ENCODE results near the gene PRKCA.

PRKCA gene

DNA sequence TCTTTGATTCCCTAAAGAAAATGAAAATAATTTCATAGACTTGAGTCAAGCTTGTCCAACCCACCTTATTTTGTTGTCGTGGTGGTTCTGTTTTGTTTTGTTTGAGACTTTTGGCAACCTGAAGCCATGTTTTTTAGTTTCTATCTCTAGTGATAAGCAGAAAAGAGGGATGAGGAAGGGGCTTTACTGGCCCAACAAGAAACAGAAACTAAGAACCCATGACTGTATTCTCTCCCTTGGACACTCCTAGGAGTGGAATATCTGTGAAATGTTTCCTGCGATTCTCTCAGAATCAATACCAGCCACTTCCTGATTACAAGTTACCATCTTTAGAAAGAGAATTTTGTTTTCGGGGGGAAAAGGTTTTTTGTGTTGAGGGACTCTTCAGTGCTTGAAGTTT is 207.5 kb downstream of the PRKCA start:
- TF ChIP-seq, protein P1, sequence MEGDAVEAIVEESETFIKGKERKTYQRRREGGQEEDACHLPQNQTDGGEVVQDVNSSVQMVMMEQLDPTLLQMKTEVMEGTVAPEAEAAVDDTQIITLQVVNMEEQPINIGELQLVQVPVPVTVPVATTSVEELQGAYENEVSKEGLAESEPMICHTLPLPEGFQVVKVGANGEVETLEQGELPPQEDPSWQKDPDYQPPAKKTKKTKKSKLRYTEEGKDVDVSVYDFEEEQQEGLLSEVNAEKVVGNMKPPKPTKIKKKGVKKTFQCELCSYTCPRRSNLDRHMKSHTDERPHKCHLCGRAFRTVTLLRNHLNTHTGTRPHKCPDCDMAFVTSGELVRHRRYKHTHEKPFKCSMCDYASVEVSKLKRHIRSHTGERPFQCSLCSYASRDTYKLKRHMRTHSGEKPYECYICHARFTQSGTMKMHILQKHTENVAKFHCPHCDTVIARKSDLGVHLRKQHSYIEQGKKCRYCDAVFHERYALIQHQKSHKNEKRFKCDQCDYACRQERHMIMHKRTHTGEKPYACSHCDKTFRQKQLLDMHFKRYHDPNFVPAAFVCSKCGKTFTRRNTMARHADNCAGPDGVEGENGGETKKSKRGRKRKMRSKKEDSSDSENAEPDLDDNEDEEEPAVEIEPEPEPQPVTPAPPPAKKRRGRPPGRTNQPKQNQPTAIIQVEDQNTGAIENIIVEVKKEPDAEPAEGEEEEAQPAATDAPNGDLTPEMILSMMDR (IDR thresholded peaks at IDR 0.05; ENCODE audit: low read depth, low read length, missing control alignments), result no peak
- no peak overlapping the region for H3K4me3 ChIP-seq (ENCODE audit: low read depth, low read length)
- DNase-seq (ENCODE audit: low read depth), result no peak

DNA sequence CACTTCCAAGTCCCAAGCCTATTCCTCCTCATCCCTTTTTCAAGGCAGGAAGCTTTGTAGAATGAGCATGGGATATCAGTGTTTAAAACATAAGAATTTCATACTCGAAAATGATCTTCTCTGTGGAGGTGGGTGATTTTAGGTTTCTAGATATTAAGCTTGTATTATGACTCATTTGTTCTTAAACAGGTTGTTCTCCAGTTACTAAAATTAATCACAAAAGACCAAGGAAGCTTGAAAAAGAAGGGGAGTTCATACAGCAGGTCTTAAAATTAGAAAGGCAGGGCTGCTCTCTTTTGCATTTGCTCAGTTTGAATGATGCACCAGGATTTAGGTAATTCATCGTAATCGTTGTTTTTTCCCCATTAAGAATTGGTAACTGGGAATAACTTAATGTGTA is 208.7 kb downstream of the PRKCA start:
- TF ChIP-seq, protein P1 (IDR thresholded peaks at IDR 0.05; ENCODE audit: low read depth, low read length, missing control alignments), result no peak
- DNase-seq (ENCODE audit: low read depth), result no peak
- no peak overlapping the region for H3K4me3 ChIP-seq (ENCODE audit: low read depth, low read length)

DNA sequence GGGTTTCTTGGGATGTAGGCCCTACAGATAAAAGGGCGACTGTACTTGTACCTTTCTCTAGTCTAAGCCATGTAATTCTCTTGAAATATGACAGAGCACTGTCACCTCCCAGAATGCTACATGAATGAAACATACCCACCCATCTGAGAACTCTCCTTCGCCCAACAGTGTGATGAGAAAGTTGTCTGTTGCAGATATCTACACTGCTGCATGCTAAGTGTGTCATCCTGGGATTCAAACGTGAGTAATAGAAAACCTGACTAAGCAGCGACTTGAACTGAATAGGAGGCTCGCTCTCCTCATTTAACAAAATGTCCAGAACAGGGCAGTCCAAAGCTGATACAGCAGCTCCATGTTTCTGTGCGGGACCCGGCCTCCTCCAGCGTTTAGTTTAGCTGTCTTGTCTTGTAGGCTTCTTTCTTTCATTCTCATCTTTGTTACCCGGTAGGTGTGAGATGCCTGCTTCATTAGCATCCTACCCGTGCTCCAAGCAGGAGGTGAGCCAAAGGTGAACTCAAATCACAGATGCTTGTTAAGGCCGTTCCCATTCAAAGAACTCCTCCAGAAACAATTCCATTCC is 211.9 kb downstream of the PRKCA start:
- DNase-seq (ENCODE audit: low read depth), result no peak
- TF ChIP-seq, protein P1 (IDR thresholded peaks at IDR 0.05; ENCODE audit: low read depth, low read length, missing control alignments), result no peak

DNA sequence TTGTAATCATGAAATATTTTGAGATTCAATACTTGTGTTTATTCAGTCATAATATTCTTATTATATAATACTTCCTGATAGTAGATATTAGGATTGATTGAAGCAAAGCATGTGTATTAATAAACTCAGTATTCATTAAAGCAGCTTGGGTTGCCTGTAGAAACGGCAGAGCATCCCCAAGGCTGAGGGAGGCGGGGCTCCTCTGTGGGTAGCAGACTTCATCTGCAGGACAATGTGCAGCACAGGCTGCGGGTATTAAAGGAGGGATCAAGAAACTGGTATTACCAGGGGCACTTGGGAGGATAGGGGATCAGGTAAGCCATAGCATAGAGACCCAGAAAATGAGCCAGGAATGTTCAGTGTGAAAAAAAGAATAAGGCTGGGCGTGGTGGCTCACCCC is 213.6 kb downstream of the PRKCA start:
- H3K4me3 ChIP-seq (ENCODE audit: low read depth, low read length), result no peak overlapping the region
- TF ChIP-seq, protein P1 (IDR thresholded peaks at IDR 0.05; ENCODE audit: low read depth, low read length, missing control alignments), result no peak
- DNase-seq (ENCODE audit: low read depth), result no peak

More for the DNA sequence above, 211.9 kb downstream of the PRKCA start:
- H3K4me3 ChIP-seq (ENCODE audit: low read depth, low read length), result no peak overlapping the region

DNA sequence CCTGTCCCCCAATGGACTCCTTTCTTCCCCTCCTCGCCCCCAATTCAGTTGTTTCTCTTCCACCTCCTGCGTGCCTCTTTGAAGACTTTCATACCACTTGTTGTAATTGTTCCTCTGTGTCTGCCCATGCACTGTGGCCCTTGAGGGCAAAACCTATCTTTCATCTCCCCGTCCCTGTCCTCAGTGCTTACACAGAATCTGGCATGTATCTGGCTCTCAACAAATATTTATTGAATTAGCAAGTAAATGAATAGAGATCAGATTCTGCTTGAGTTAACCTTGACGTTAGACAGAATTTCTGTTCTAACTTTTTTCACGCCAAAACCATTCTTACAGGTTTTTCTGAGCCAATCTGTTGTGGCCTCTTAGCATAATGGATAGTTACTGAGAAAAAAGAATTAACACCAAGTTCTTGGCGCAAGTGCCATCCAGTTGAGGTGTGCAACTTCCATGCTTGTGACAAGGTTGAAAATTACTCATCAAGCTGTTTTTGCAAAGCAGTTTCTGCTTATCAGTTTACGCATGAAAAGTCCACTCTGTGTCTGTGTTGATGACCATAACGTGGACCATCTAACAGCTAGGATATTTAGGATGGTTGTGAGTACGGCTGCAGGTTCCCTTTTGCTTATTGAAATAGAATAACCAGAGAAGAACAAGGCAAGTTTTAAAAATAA is 215.1 kb downstream of the PRKCA start:
- TF ChIP-seq, protein P1 (IDR thresholded peaks at IDR 0.05; ENCODE audit: low read depth, low read length, missing control alignments), result no peak
- H3K4me3 ChIP-seq (ENCODE audit: low read depth, low read length), result no peak overlapping the region
- DNase-seq (ENCODE audit: low read depth), result no peak

DNA sequence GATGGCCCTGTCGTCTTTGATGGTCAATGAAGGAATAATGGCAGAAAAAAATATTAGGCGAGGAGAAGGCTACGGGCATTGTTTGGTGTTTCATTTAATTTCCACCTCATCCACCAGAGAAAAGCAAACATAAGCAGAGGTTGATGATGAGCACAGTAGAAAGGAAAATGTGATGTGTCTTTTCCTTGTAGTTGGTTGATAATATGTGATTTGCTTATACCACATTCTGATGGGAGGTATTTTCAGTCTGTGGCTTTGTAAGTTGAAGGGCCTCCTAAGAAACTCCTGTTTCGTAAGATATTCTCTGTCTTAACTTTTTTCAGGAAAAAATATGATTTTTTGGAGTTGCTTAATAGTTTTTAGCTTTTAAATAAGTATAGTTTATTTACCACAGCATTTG is 215.7 kb downstream of the PRKCA start:
- TF ChIP-seq, protein P1 (IDR thresholded peaks at IDR 0.05; ENCODE audit: low read depth, low read length, missing control alignments), result no peak
- H3K4me3 ChIP-seq (ENCODE audit: low read depth, low read length), result no peak overlapping the region
- DNase-seq (ENCODE audit: low read depth), result no peak

DNA sequence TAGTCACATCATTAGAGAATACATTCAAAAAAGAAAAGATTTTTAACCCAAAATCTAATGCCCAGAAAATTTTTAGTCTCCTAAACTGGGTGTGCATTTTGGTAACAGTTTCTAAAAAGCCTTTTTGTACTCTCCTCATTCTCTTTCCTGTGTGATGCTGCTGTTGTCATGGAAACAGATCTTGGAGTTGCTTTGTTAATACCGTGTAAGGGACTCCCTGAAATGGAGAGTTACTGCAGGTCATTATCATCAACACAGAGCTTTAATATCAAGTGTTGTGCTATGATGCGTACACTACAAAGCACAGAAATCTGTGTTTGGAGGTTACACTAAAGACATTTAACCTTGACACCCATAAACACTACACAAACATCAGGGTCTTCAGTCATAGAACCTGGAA is 216.3 kb downstream of the PRKCA start:
- no peak overlapping the region for H3K4me3 ChIP-seq (ENCODE audit: low read depth, low read length)
- TF ChIP-seq, protein P1 (IDR thresholded peaks at IDR 0.05; ENCODE audit: low read depth, low read length, missing control alignments), result no peak
- DNase-seq (ENCODE audit: low read depth), result no peak

All from GM12864 (cell line).